ELF-1 (cell line): ENCODE data around the gene G6PC1.

Experiments used
- DNase-seq: peaks from one replicate; pipeline ENCODE4 v3.0.0-alpha.2; 2016; ENCODE audit warnings: low read depth, low spot score

G6PC1 gene

GRCh38 chr17:42937712-42938596, 37.4 kb downstream of the G6PC1 start:
- peak; percentile 79 for DNase-seq

GRCh38 chr17:42944211-42944610, 43.6 kb downstream of the G6PC1 start:
- DNase-seq = no peak

- DNase-seq = no peak
These were observed 46.2 kb downstream of the G6PC1 start for GRCh38 chr17:42946812-42947211.

GRCh38 chr17:42950044-42950783, 49.6 kb downstream of the G6PC1 start:
- no peak for DNase-seq
